Panc1 (cell line): Measurements from ENCODE around the gene MCMBP. TPM values are rescaled to one million over a fixed set of nuclear protein-coding genes. Genes with fewer than 3 reads are reported as not detected.

Source experiments
- ATAC-seq: fragments of 200-7000 bp; cut with Tn5 transposase; 2 replicates; pipeline ENCODE4 v1.9.1; 2020; ENCODE audit warnings: mild to moderate bottlenecking, moderate library complexity
- BruUV-seq: library from RNA; stranded (reverse); fragments of 400-500 nt; replicated peaks from 2 replicates; lab custom pipeline; 2021; lab: Mats Ljungman, UMichigan
- CTCF ChIA-PET: fragments of 300-600 bp; sonication (Branson Sonifier 250); formaldehyde crosslinking; loops from one replicate; lab custom pipeline; 2022; ENCODE audit warnings: antibody characterized with exemption; lab: Charles Lee
- POLR2A ChIA-PET: fragments of 300-600 bp; sonication (Branson Sonifier 250); formaldehyde crosslinking; loops from one replicate; lab custom pipeline; 2022; ENCODE audit warnings: antibody characterized with exemption; lab: Charles Lee
- DNase-seq: peaks from one replicate; pipeline ENCODE4 v3.0.0-alpha.2; 2010; ENCODE audit warnings: low read depth, low spot score
- H3K27ac ChIP-seq: 2 replicates; pipeline ENCODE4 v1.5.1; 2011; ENCODE audit warnings: mild to moderate bottlenecking, low read length, inconsistent platforms
- H3K27me3 ChIP-seq: fragments of 200-500 bp; sonication (Bioruptor generic); 2 replicates; pipeline ENCODE4 v1.6.0; 2014; ENCODE audit warnings: low read length, inconsistent platforms; ENCODE audit not compliant: control insufficient read depth, insufficient read depth
- H3K36me3 ChIP-seq: fragments of 200-500 bp; sonication (Bioruptor generic); 2 replicates; pipeline ENCODE4 v1.5.1; 2014; ENCODE audit warnings: inconsistent platforms, mild to moderate bottlenecking, low read length, moderate library complexity; ENCODE audit not compliant: control insufficient read depth, insufficient read depth
- H3K4me1 ChIP-seq: 2 replicates; pipeline ENCODE4 v1.5.1; 2011; ENCODE audit warnings: inconsistent platforms, mild to moderate bottlenecking, low read length, moderate library complexity; ENCODE audit not compliant: control insufficient read depth, insufficient read depth
- H3K4me3 ChIP-seq, 2 experiments: 2 replicates each; pipeline ENCODE4 v1.5.1; 2011 to 2012; ENCODE audit warnings: low read depth in 2 of 2, low read length in 2 of 2, mild to moderate bottlenecking in 2 of 2, inconsistent platforms in 1 of 2, moderate library complexity in 1 of 2
- H3K9me3 ChIP-seq: fragments of 200-500 bp; sonication (Bioruptor generic); 2 replicates; pipeline ENCODE4 v1.5.1; 2014; ENCODE audit warnings: low read depth, mild to moderate bottlenecking, inconsistent platforms, low read length, moderate library complexity; ENCODE audit not compliant: control insufficient read depth, insufficient read depth
- POLR2AphosphoS5 ChIP-seq: IDR thresholded peaks from 2 replicates; pipeline ENCODE4 v1.6.1; 2012; ENCODE audit warnings: mild to moderate bottlenecking, low read depth, low read length, moderate library complexity
- SIN3A ChIP-seq: IDR thresholded peaks from 2 replicates; pipeline ENCODE4 v1.6.1; 2012; ENCODE audit warnings: low read depth, mild to moderate bottlenecking, low read length, moderate library complexity, borderline replicate concordance; ENCODE audit not compliant: insufficient read depth
- TCF7L2 ChIP-seq: IDR thresholded peaks from 2 replicates; pipeline ENCODE4 v1.6.1; 2011; ENCODE audit warnings: mild to moderate bottlenecking, low read depth, low read length, inconsistent platforms
- in situ Hi-C: cut with HindIII; loops from 2 replicates; pipeline ENCODE4 v1.10.0; 2016; ENCODE audit warnings: low sequenced_read_pairs, low pct_unique_long_range_greater_than_20kb
- intact Hi-C: fragments of 100-400 bp; cut with micrococcal nuclease; formaldehyde crosslinking; loops from one replicate; pipeline ENCODE4 v1.10.0; 2022; ENCODE audit not compliant: unreplicated experiment
- total RNA-seq: library from RNA; stranded (reverse); gene quantifications from one replicate; pipeline ENCODE4 v1.2.1, GENCODE V29; 2021; ENCODE audit not compliant: unreplicated experiment
- TF ChIP-seq, protein P1 (sequence below), 2 experiments: IDR thresholded peaks; 2 replicates each; pipeline ENCODE4 v1.6.1; 2011 to 2012; ENCODE audit warnings: low read depth in 2 of 2, control low read depth in 1 of 2, low read length in 1 of 2, mild to moderate bottlenecking in 1 of 2, moderate library complexity in 1 of 2; ENCODE audit not compliant: insufficient read depth in 1 of 2
- TF ChIP-seq, protein P2 (sequence below): fragments of 450-650 bp; IDR thresholded peaks from 2 replicates; pipeline ENCODE4 v1.5.1; 2017; ENCODE audit warnings: mild to moderate bottlenecking

Gene MCMBP
- total RNA-seq, 1 experiment from 2014 or later = 94.5 TPM

GRCh38 chr10:119781498-119781897 is 91.1 kb downstream of the MCMBP start:
- in situ Hi-C loops = no loop called here
- Histone ChIP-seq H3K4me1 (no peaks in the 10 kb centered on the region), H3K36me3 (no peaks in the 10 kb centered on the region), H3K9me3 (no peaks in the 10 kb centered on the region), H3K27me3 (no peaks in the 10 kb centered on the region), H3K4me3 (no peak overlapping the region), H3K27ac (no peak overlapping the region)
- no peak for DNase-seq
- TF ChIP-seq TCF7L2 (no peak), POLR2AphosphoS5 (no peak), SIN3A (no peak)
- TF ChIP-seq, protein P1, sequence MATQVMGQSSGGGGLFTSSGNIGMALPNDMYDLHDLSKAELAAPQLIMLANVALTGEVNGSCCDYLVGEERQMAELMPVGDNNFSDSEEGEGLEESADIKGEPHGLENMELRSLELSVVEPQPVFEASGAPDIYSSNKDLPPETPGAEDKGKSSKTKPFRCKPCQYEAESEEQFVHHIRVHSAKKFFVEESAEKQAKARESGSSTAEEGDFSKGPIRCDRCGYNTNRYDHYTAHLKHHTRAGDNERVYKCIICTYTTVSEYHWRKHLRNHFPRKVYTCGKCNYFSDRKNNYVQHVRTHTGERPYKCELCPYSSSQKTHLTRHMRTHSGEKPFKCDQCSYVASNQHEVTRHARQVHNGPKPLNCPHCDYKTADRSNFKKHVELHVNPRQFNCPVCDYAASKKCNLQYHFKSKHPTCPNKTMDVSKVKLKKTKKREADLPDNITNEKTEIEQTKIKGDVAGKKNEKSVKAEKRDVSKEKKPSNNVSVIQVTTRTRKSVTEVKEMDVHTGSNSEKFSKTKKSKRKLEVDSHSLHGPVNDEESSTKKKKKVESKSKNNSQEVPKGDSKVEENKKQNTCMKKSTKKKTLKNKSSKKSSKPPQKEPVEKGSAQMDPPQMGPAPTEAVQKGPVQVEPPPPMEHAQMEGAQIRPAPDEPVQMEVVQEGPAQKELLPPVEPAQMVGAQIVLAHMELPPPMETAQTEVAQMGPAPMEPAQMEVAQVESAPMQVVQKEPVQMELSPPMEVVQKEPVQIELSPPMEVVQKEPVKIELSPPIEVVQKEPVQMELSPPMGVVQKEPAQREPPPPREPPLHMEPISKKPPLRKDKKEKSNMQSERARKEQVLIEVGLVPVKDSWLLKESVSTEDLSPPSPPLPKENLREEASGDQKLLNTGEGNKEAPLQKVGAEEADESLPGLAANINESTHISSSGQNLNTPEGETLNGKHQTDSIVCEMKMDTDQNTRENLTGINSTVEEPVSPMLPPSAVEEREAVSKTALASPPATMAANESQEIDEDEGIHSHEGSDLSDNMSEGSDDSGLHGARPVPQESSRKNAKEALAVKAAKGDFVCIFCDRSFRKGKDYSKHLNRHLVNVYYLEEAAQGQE (IDR thresholded peaks at IDR 0.05; ENCODE audit: insufficient read depth in 1 of 2, low read depth in 2 of 2, low read length in 1 of 2) = no peak
- TF ChIP-seq, protein P2, sequence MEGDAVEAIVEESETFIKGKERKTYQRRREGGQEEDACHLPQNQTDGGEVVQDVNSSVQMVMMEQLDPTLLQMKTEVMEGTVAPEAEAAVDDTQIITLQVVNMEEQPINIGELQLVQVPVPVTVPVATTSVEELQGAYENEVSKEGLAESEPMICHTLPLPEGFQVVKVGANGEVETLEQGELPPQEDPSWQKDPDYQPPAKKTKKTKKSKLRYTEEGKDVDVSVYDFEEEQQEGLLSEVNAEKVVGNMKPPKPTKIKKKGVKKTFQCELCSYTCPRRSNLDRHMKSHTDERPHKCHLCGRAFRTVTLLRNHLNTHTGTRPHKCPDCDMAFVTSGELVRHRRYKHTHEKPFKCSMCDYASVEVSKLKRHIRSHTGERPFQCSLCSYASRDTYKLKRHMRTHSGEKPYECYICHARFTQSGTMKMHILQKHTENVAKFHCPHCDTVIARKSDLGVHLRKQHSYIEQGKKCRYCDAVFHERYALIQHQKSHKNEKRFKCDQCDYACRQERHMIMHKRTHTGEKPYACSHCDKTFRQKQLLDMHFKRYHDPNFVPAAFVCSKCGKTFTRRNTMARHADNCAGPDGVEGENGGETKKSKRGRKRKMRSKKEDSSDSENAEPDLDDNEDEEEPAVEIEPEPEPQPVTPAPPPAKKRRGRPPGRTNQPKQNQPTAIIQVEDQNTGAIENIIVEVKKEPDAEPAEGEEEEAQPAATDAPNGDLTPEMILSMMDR = no peak
- BruUV-seq = no TSS peak
- no peak for ATAC-seq
- intact Hi-C loops = no loop called here
- ChIA-PET POLR2A (no interaction called here), CTCF (interaction anchor here (0.8 kb wide), 1 partner anchor 28 kb away, joined by 3 read pairs; no protein-coding TSS in a partner anchor)

DNA sequence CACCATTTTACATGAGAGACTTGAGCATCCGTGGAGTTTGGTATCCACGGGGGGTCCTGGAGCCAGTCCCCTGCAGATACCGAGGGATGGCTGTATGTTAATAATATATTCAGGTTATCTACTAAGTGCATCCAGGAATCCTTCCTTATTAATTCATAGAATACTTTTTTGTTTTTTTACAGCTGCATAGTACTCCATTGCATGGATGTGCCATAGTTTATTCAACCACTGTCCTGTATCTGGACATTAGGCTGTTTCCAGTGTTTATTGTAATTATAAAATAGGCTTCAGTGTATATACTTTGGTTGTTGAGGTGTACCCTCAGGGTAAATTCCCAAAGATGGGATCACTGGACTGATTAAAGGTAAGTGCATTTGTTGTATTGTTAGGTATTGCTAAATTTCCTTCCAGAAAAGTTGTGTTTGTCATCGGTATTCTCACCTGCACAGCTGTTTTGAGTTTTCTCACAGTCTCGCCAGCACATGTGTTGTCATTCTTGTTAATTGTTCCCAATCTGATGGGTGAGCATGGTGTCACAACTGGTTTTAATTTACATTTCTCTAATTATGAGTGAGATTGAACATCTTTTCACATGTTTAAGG is 91.7 kb downstream of the MCMBP start:
- BruUV-seq = no TSS peak
- Histone ChIP-seq H3K9me3 (no peaks in the 10 kb centered on the region), H3K27me3 (no peaks in the 10 kb centered on the region), H3K36me3 (no peaks in the 10 kb centered on the region), H3K4me1 (no peaks in the 10 kb centered on the region), H3K27ac (no peak overlapping the region), H3K4me3 (no peak overlapping the region)
- ChIA-PET CTCF (no interaction called here), POLR2A (no interaction called here)
- no peak for DNase-seq
- in situ Hi-C loops = no loop called here
- intact Hi-C loops = no loop called here
- no peak for TF ChIP-seq POLR2AphosphoS5
- no peak for TF ChIP-seq SIN3A
- TF ChIP-seq, protein P1 (IDR thresholded peaks at IDR 0.05; ENCODE audit: insufficient read depth in 1 of 2, low read depth in 2 of 2, low read length in 1 of 2) = no peak
- TF ChIP-seq, protein P2 = no peak
- TF ChIP-seq TCF7L2 = no peak
- no peak for ATAC-seq
